ENCODE results near the gene MARCHF9. TPM values are rescaled to one million over a fixed set of nuclear protein-coding genes. Genes with fewer than 3 reads are reported as not detected.

MARCHF9 gene
- total RNA-seq, 2 experiments from 2014 or later, result 29.2 to 31.4 TPM

GRCh38 chr12:57744194-57744776 is 10.6 kb upstream of the MARCHF9 start:
- peak; percentile 85 for DNase-seq
- H3K4me3 Mint-ChIP-seq, result peak overlapping the region; percentile 77
- H3K27me3 Mint-ChIP-seq, result no peaks in the 10 kb centered on the region
- H3K27ac Mint-ChIP-seq, result peak overlapping the region; percentile 93
- ChIA-PET CTCF (interaction anchor here (1.1 to 2.4 kb wide), 4 partner anchors 12 to 160 kb away, joined by 3 to 15 read pairs (median 10); partner anchors contain the start of gene PIP4K2C), POLR2A (interaction anchor here (0.6 to 2.9 kb wide), 17 partner anchors 10 to 284 kb away, joined by 3 to 11 read pairs (median 4); partner anchors contain the start of genes DDIT3, EEF1AKMT3, MARCHF9 and METTL1)
- H3K36me3 Mint-ChIP-seq (ENCODE audit: low read depth), result peaks cover 45% of the 10 kb centered on the region
- no peaks in the 10 kb centered on the region for H3K9me3 Mint-ChIP-seq
- H3K4me1 Mint-ChIP-seq, result peaks cover 60% of the 10 kb centered on the region

DNA sequence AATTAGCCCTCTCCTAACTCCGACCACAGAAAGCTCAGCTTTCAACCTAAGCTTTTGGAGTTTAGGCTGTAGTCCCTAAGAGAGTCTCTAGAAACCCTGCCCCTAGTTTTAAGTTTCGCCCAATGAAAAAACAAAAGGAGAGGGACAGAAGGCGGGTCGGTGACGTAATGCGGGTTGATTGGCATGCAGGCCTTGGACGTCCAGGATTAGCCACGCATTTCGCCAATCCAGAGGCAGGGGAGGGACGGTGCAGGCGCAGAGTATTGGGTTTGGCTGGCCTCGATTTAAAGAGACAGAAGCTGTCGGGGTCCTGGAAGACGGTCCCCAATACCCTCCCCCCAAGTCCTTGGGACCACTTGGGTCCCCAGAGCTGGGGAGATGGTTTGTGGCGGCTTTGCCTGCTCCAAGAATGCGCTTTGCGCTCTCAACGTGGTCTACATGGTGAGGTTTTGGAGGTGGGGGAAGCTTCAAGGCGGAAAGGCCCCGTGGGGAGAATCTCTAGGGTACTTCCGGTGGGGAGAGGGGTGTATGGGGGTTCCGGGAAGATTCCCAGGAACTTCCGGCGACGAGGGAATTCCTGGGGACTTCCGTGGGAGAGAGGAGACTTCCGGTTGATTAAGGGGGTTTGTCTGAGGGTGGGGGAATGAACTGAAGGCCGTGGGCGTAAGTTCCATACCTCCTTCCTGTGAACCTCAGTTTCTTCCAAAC is 10.0 kb upstream of the MARCHF9 start, which contains the start of gene TSPAN31:
TSS of gene TSPAN31 (plus strand) at position 263 of the 708 bp plus-strand sequence. CDS start at position 379, 116 bp downstream.
- Mint-ChIP-seq H3K4me1 (peaks cover 53% of the 10 kb centered on the region), H3K27ac (peak within 1 kb of the TSS; percentile 93), H3K9me3 (no peaks in the 10 kb centered on the region), H3K27me3 (no peaks in the 10 kb centered on the region), H3K36me3 (ENCODE audit: low read depth) (peaks cover 42% of the 10 kb centered on the region), H3K4me3 (peak within 1 kb of the TSS; percentile 77)
- ChIA-PET POLR2A (interaction anchor here (0.6 to 2.9 kb wide), 18 partner anchors 9 to 284 kb away, joined by 3 to 11 read pairs (median 4); partner anchors contain the start of genes DDIT3, EEF1AKMT3, MARCHF9 and METTL1), CTCF (interaction anchor here (1.1 to 2.4 kb wide), 4 partner anchors 12 to 161 kb away, joined by 3 to 15 read pairs (median 10); partner anchors contain the start of gene PIP4K2C)
- DNase-seq, result peak; percentile 97

DNA sequence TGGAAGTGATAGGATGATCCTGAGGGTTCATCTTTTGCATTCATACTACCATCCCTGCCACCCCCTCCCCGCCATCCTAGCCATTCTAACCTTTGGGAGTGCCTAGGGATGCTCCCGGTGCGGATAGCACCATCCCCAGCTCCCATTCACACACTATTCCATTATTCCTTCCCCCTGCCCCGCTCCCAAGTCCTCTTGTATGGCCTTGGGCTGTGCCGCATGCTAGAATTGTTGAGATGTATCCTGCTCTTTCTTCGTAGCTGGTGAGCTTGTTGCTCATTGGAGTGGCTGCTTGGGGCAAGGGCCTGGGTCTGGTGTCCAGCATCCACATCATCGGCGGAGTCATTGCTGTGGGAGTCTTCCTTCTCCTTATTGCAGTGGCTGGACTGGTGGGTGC is 9.4 kb upstream of the MARCHF9 start:
- peaks cover 55% of the 10 kb centered on the region for H3K4me1 Mint-ChIP-seq
- ChIA-PET CTCF (interaction anchor here (2.2 to 2.4 kb wide), 3 partner anchors 11 to 162 kb away, joined by 8 to 15 read pairs (median 12); no protein-coding TSS in a partner anchor), POLR2A (interaction anchor here (0.8 to 2.9 kb wide), 13 partner anchors 9 to 225 kb away, joined by 3 to 11 read pairs (median 5); partner anchors contain the start of genes DDIT3, EEF1AKMT3, MARCHF9 and METTL1)
- no peak for DNase-seq
- H3K9me3 Mint-ChIP-seq, result no peaks in the 10 kb centered on the region
- H3K27me3 Mint-ChIP-seq, result no peaks in the 10 kb centered on the region
- H3K36me3 Mint-ChIP-seq (ENCODE audit: low read depth), result peaks cover 46% of the 10 kb centered on the region
- peak overlapping the region; percentile 77 for H3K4me3 Mint-ChIP-seq
- peak overlapping the region; percentile 93 for H3K27ac Mint-ChIP-seq

DNA sequence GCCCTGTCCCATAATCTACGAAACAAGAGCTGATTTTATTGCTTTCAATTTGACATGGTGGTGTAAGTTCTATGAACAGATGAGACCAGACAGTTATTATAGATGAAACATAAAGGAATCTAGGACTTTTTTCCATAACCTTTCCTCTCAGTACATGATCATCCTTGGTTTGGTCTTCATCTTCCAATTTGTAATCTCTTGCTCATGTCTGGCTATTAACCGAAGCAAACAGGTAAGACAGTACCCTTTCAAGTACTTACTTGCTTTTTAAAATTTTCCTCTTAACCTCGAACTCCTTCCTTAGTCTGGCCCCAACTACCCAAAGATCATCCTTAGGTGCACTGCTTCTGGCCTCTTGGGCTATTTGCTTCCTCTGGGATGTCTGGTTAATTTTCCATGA is 8.9 kb upstream of the MARCHF9 start:
- H3K4me1 Mint-ChIP-seq, result peaks cover 55% of the 10 kb centered on the region
- no peaks in the 10 kb centered on the region for H3K27me3 Mint-ChIP-seq
- H3K9me3 Mint-ChIP-seq, result no peaks in the 10 kb centered on the region
- peak overlapping the region; percentile 93 for H3K27ac Mint-ChIP-seq
- H3K36me3 Mint-ChIP-seq (ENCODE audit: low read depth), result peaks cover 44% of the 10 kb centered on the region
- H3K4me3 Mint-ChIP-seq, result peak overlapping the region; percentile 77
- DNase-seq, result no peak
- ChIA-PET CTCF (interaction anchor here (2.2 to 2.4 kb wide), 2 partner anchors 10 to 162 kb away, joined by 12 to 15 read pairs; no protein-coding TSS in a partner anchor), POLR2A (interaction anchor here (1.1 to 2.9 kb wide), 4 partner anchors 10 to 155 kb away, joined by 4 to 11 read pairs (median 6); partner anchors contain the start of genes EEF1AKMT3, MARCHF9, METTL1 and PIP4K2C)

- CTCF ChIA-PET, result interaction anchor here (1.2 kb wide), 1 partner anchor 8 kb away, joined by 5 read pairs; no protein-coding TSS in a partner anchor
- no peak for DNase-seq
- peaks cover 49% of the 10 kb centered on the region for H3K36me3 Mint-ChIP-seq (ENCODE audit: low read depth)
- no peaks in the 10 kb centered on the region for H3K9me3 Mint-ChIP-seq
- H3K4me3 Mint-ChIP-seq, result no peak overlapping the region
- peaks cover 66% of the 10 kb centered on the region for H3K4me1 Mint-ChIP-seq
- POLR2A ChIA-PET, result no interaction called here
- H3K27me3 Mint-ChIP-seq, result no peaks in the 10 kb centered on the region
- no peak overlapping the region for H3K27ac Mint-ChIP-seq
Observed at GRCh38 chr12:57749061-57749460, 5.8 kb upstream of the MARCHF9 start.

DNA sequence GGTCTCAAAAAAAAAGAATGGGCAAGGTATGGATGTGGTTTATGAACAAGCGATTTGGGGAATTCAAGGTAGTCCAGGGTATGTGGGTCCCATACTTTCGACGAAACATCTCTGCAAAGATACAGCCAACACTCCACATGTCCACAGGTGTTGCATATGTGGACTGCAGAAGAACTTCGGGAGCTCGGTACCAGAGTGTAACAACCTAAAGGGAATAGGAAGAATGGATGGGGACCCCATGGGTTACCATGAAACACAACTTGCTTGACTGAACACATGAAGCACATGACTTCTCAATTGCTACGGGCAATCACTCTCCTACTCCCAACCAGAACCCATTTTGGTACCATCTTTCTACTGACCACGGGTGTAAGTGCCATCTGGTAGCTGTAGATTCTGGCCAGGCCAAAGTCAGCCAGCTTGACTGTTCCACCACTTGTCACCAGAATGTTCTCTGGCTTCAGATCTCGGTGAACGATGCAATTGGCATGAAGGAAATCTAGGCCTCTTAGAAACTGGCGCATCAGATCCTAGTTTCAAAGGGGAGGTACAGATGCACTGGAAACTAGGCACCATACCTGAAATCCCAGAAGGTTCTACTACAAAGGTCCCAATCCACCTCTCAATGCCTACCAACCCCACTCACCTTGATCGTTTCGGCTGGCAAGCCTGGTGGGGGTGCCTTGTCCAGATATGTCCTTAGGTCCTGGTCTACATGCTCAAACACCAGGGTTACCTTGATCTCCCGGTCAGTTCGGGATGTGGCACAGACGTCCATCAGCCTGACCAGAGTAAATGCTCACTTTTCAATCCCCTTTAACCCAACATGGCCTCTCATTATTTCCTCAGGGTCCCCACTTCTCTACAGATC is 4.1 kb upstream of the MARCHF9 start:
- CTCF ChIA-PET, result interaction anchor here (1.5 kb wide), 1 partner anchor 9 kb away, joined by 9 read pairs; no protein-coding TSS in a partner anchor
- H3K27ac Mint-ChIP-seq, result peak overlapping the region; percentile 74
- H3K9me3 Mint-ChIP-seq, result no peaks in the 10 kb centered on the region
- peaks cover 58% of the 10 kb centered on the region for H3K4me1 Mint-ChIP-seq
- peaks cover 46% of the 10 kb centered on the region for H3K36me3 Mint-ChIP-seq (ENCODE audit: low read depth)
- POLR2A ChIA-PET, result interaction anchor here (0.9 to 1.6 kb wide), 2 partner anchors 9 to 17 kb away, joined by 3 to 8 read pairs; no protein-coding TSS in a partner anchor
- peaks cover 3% of the 10 kb centered on the region for H3K27me3 Mint-ChIP-seq
- DNase-seq, result no peak
- peak overlapping the region; percentile 95 for H3K4me3 Mint-ChIP-seq

GRCh38 chr12:57751432-57751787 is 3.5 kb upstream of the MARCHF9 start:
- peaks cover 3% of the 10 kb centered on the region for H3K27me3 Mint-ChIP-seq
- POLR2A ChIA-PET, result interaction anchor here (0.9 to 1.6 kb wide), 8 partner anchors 9 to 1063 kb away, joined by 3 to 10 read pairs (median 3); partner anchors contain the start of genes EEF1AKMT3, METTL1 and PTGES3
- DNase-seq, result no peak

GRCh38 chr12:57751788-57752667 is 2.9 kb upstream of the MARCHF9 start, which contains the start of gene CDK4:
Gene CDK4 (minus strand): TSS chr12:57752310. CDS start chr12:57751717, 593 bp downstream.
- Mint-ChIP-seq H3K27ac (peak within 1 kb of the TSS; percentile 74), H3K27me3 (peaks cover 3% of the 10 kb centered on the region), H3K9me3 (no peaks in the 10 kb centered on the region), H3K4me1 (peaks cover 58% of the 10 kb centered on the region), H3K36me3 (ENCODE audit: low read depth) (peaks cover 40% of the 10 kb centered on the region), H3K4me3 (peak within 1 kb of the TSS; percentile 95)
- ChIA-PET CTCF (interaction anchor here (0.8 kb wide), 2 partner anchors 11 to 30 kb away, joined by 3 read pairs; no protein-coding TSS in a partner anchor), POLR2A (interaction anchor here (0.9 to 1.3 kb wide), 9 partner anchors 10 to 1064 kb away, joined by 3 to 10 read pairs (median 3); partner anchors contain the start of genes EEF1AKMT3, METTL1, PTGES3 and SHMT2)
- DNase-seq, result peak; percentile 99

More at GRCh38 chr12:57751432-57751787, 3.5 kb upstream of the MARCHF9 start:
- Mint-ChIP-seq H3K4me3 (peak overlapping the region; percentile 95), H3K27ac (peak overlapping the region; percentile 74), H3K36me3 (ENCODE audit: low read depth) (peaks cover 42% of the 10 kb centered on the region), H3K9me3 (no peaks in the 10 kb centered on the region), H3K4me1 (peaks cover 56% of the 10 kb centered on the region)
- CTCF ChIA-PET, result interaction anchor here (0.8 kb wide), 1 partner anchor 30 kb away, joined by 3 read pairs; no protein-coding TSS in a partner anchor

- H3K27ac Mint-ChIP-seq, result peak overlapping the region; percentile 74
- peaks cover 57% of the 10 kb centered on the region for H3K4me1 Mint-ChIP-seq
- peak overlapping the region; percentile 95 for H3K4me3 Mint-ChIP-seq
- no peak for DNase-seq
- peaks cover 37% of the 10 kb centered on the region for H3K36me3 Mint-ChIP-seq (ENCODE audit: low read depth)
- POLR2A ChIA-PET, result interaction anchor here (0.9 to 1.3 kb wide), 8 partner anchors 11 to 1064 kb away, joined by 3 to 10 read pairs (median 3); partner anchors contain the start of genes EEF1AKMT3, METTL1, PTGES3 and SHMT2
- CTCF ChIA-PET, result no interaction called here
- H3K27me3 Mint-ChIP-seq, result peaks cover 3% of the 10 kb centered on the region
- no peaks in the 10 kb centered on the region for H3K9me3 Mint-ChIP-seq
Observed at GRCh38 chr12:57752668-57753000, 2.3 kb upstream of the MARCHF9 start.

GRCh38 chr12:57753756-57754337 is 1.1 kb upstream of the MARCHF9 start:
- H3K9me3 Mint-ChIP-seq, result no peaks in the 10 kb centered on the region
- H3K4me3 Mint-ChIP-seq, result peak overlapping the region; percentile 93
- peaks cover 3% of the 10 kb centered on the region for H3K27me3 Mint-ChIP-seq
- H3K4me1 Mint-ChIP-seq, result peaks cover 61% of the 10 kb centered on the region
- peaks cover 35% of the 10 kb centered on the region for H3K36me3 Mint-ChIP-seq (ENCODE audit: low read depth)
- CTCF ChIA-PET, result no interaction called here
- no peak for DNase-seq
- POLR2A ChIA-PET, result interaction anchor here (1.0 to 1.4 kb wide), 3 partner anchors 9 to 18 kb away, joined by 3 to 5 read pairs (median 3); partner anchors contain the start of genes EEF1AKMT3, METTL1 and TSPAN31
- peak overlapping the region; percentile 81 for H3K27ac Mint-ChIP-seq

- CTCF ChIA-PET, result interaction anchor here (0.6 kb wide), 2 partner anchors 11 to 23 kb away, joined by 3 read pairs; no protein-coding TSS in a partner anchor
- peaks cover 33% of the 10 kb centered on the region for H3K36me3 Mint-ChIP-seq (ENCODE audit: low read depth)
Observed at GRCh38 chr12:57755194-57755453, 221 bp downstream of the MARCHF9 start.

More at GRCh38 chr12:57755194-57755453, 221 bp downstream of the MARCHF9 start:
- DNase-seq, result no peak
- H3K9me3 Mint-ChIP-seq, result no peaks in the 10 kb centered on the region
- peaks cover 3% of the 10 kb centered on the region for H3K27me3 Mint-ChIP-seq
- H3K27ac Mint-ChIP-seq, result no peak overlapping the region
- H3K4me1 Mint-ChIP-seq, result peaks cover 63% of the 10 kb centered on the region
- peak overlapping the region; percentile 28 for H3K4me3 Mint-ChIP-seq
- POLR2A ChIA-PET, result interaction anchor here (1.0 to 2.4 kb wide), 2 partner anchors 9 to 10 kb away, joined by 3 to 11 read pairs; partner anchors contain the start of gene TSPAN31
